ENCODE measurements around the gene HNF4A.

HNF4A gene

DNA sequence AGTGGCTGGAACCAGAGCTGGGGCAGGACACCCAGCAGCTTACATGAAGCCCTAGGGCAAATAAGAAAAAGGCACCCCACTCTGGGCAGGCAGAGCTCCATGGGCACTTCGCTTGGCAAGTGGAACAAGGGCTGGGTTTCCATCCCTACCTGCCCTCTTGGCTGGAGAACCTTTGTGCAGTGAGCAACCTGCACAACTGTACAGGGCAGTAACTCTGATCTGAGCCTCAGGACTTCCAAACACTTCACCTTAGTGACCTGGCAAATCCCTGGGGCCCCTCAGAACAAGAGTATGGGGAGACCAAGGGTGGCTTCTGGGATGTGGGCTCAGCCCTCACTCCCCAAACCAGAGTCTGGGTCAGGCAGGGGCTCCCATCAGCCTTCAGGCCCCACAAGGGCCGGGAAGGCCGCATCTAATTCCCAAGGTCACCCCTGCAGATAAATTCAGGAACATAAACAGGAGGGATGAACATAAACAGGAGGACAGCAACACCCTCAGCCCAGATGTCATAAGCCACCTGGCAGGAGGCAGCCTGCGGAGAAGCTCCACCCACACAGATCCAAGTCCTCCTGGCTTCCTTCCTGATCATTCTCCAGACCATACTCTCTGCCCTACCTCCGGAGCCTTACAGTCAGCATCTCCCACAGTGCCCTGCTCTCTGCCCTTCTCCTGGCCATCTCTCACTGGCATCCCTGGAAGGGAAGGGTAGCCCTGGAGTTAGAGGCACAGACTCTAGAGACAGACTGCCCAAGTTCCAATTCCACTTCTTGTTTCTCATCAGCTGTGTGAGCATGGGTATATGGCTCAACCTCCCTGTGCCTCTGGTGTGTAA, 37.5 kb downstream of the HNF4A start:
- DNase-seq, result no peak

DNA sequence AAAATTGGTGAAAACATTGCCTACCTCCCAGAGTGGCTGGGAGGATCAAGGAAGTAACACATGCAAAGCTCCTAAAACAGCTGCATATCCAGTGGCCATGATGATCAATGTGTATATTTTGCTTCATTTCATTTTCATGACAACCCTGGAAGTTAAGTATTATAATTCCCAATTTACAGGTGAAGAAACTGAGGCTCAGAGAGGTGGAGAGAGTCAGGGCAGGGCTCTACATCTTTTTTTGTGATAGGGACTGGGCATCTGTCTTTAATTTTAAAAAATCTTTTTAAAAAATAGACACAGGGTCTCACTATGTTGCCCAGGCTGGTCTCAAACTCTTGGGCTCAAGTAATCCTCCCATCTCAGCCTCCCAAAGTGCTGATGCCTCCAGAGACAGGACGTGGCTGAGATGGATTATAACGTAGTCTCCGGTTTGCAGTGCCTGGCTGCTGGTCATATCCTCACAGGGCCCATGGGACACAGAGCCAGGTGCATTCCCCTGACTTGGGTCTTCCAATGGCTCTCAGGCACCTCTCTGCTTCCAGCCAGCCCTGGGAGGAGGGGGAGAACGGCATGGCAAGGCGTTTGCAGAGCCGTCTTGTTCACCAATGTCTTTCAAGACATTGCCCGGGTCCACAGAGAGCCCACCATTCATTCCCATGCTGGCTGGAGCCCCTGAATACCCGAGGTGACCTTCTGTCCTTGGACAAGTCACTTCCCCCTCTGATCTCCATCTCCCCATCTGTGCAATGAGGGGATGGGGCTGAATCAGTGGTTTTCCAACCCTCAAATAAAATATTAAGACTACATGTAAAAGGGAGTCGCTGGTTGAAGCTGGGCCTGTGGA, 38.3 kb downstream of the HNF4A start:
- no peak for DNase-seq

- DNase-seq, result no peak
Observed at GRCh38 chr20:44394452-44394701, 38.9 kb downstream of the HNF4A start.

GRCh38 chr20:44394702-44395460, 39.4 kb downstream of the HNF4A start:
- DNase-seq, result no peak

- DNase-seq, result no peak
Observed at GRCh38 chr20:44395461-44396340, 40.2 kb downstream of the HNF4A start.

- no peak for DNase-seq
Observed at GRCh38 chr20:44396369-44397130, 41.1 kb downstream of the HNF4A start.

GRCh38 chr20:44398335-44398734, 42.8 kb downstream of the HNF4A start:
- DNase-seq, result no peak

DNA sequence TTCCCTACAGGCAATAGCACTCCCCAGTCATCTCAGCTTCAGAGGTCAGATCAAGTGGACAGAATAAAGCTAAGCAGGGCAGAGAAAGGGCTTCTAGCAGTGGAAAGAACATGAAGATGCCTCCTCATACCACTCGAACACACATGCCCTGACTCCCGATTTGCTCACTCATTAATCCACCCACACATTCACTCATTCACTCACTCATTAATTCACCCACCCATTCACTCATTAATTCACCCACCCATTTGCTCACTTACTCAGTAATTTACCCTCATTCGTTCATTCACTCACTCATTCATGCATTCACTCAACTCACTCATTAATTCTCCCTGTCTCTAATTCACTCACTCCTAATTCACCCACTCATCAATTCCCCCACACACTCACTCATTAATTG, 43.9 kb downstream of the HNF4A start:
- DNase-seq, result no peak

DNA sequence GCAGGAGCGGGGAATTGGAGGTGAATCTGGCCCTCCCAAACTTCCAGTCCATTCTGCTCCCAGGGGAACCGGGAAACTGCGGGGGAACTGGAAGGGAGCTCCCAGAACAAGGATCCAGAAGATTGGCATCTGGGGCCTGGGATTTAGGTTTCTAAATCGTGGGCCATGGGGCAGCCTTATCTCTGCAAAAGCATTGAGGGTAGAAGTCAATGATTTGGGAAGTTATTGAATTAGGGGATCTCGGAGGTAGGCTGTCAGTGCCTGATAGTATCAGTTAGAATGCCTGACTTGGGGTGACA, 45.1 kb downstream of the HNF4A start:
- no peak for DNase-seq

- DNase-seq, result no peak
Observed at GRCh38 chr20:44400970-44401769, 45.7 kb downstream of the HNF4A start.

GRCh38 chr20:44401770-44402390, 46.4 kb downstream of the HNF4A start:
- DNase-seq, result no peak

- DNase-seq, result no peak
Observed at GRCh38 chr20:44402391-44403193, 47.1 kb downstream of the HNF4A start.

DNA sequence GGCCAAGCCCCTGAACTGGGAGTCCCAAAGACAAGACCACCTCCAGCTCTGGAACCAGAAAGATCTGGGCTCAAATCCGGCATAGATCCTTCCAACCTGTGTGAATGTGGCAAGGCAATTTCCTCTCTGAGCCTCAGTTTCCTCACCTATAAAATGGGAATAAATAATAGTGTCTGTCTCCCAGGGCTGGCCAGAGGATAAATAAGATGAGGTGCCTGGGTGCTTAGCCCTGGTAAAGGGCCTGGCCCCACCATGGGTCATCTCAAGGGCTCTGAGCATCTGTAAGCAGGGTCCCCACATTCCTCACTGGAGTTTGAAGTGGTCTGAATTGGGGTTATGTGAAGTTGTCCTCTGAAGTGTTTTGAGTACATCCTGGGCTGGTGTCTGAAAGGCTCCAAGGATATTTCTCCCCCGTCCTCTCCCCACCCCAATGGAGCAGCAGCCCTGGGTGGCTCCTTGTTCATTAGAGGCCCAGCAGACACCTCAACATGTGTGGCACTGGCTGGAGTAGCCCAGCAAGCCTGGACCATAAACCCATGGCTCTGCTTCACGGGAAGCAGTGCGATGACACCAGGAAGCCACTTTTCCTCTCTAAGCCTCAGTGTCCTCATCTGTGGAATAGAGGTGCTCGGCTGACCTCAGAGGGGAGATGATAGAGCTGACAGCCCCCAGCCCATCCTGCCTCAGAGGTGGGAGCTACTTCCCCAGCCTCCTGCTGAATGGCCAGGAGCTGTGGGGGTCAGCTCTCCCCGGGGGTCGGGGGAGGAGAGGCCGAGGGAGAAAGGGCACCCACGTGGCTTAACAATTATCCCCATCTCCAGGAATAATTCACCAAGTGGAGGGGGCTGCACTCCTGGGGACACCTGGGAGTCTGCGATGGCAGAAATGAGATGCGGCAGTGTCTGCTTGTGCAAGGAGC, 48.0 kb downstream of the HNF4A start:
- no peak for DNase-seq

DNA sequence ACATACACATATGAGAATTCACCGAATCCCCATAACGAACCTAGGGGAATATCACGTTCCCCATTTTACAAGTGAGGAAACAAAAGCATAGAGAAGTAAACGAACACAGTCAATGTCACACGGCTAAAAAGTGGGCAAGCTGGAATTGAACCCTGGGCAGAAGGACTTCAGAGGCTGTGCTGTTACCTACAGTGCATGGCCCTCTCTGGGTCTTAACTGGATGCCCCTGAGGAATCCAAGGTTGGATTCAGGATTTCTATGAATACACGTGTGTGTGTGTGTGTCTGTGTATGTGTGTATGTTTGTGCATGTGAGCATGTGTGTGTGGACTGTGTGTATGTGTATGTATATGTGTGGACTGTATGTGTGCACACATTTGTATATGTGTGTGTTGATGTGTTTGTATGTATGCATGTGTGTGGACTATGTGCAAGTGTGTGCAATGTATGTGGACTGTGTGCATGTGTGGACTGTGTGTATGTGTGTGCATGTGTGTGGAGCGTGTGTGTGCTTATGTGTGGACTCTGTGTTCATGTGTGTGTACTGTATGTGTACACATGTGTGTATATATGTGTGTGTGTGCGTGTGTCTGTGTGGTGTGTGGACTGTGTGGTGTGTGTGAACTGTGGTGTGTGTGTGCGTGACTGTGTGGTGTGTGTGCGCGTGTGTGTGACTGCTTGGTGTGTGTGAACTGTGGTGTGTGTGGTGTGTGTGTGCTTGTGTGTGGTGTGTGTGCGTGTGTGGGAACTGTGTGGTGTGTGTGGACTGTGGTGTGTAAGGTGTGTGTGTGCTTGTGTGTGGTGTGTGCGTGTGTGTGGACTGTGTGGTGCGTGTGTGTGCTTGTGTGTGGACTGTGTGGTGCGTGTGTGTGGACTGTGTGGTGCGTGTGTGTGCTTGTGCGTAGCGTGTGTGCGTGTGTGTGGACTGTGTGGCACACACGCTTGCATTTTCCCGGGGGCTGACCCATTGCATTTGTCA, 49.0 kb downstream of the HNF4A start:
- no peak for DNase-seq

DNA sequence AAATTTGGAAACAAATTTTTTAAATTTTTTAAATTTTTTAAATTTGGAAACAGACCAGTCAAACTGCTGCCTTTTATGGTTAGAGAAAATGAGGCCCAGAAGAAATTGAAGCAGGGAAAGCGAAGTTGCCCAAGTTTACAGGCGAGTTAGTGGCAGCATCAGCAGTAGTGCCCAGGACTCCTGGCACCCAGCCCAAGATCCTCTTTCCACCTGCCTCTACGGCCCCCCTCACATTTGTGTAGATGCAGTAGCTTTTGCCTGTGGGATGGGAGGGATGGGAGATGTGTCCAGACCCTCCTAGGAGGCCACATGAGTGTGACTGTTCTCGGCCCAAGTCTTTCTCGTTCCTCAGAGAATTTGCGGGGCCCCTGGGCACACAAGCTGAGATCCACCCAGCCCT, 49.8 kb downstream of the HNF4A start:
- no peak for DNase-seq

- DNase-seq, result no peak
Observed at GRCh38 chr20:44405785-44406571, 50.5 kb downstream of the HNF4A start.

Data from CD4-positive, alpha-beta T cell treated with Interleukin-12 subunit alpha and Interleukin-12 subunit beta, for 1 hour (primary cell).